Measurements from ENCODE around the gene SCRN1. TPM values are rescaled to one million over a fixed set of nuclear protein-coding genes. Genes with fewer than 3 reads are reported as not detected.
A peak's percentile ranks its signal among the peaks of the same experiment; 100 is the strongest.

SCRN1 gene
- total RNA-seq, 4 donors from 2014 or later: 63.6 to 105 (median 83.8) TPM

DNA sequence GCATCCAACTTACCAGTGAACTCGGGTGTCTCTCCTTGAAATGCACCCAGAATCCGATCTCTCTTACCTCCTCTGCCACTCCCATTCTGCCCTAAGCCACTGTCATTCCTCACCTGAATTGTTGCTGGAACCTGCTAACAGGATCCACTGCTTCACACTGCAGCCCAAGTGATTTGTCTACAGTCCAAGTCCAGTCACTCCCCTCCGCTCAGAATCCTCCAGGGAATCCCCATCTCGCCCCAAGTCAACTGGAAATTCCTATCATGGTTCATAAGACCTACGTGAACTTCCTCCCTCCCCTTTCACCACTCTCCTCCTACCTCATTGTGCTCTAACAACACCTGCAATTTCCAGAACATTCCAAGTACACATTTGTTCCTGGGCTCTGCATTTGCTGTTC, 91.3 kb downstream of the SCRN1 start:
- TF ChIP-seq POLR2AphosphoS5 (IDR thresholded peaks at IDR 0.05): no peak
- TF ChIP-seq POLR2A (IDR thresholded peaks at IDR 0.05; ENCODE audit: low read depth): no peak
- no peak for TF ChIP-seq EP300 (IDR thresholded peaks at IDR 0.05)
- TF ChIP-seq, protein P1, sequence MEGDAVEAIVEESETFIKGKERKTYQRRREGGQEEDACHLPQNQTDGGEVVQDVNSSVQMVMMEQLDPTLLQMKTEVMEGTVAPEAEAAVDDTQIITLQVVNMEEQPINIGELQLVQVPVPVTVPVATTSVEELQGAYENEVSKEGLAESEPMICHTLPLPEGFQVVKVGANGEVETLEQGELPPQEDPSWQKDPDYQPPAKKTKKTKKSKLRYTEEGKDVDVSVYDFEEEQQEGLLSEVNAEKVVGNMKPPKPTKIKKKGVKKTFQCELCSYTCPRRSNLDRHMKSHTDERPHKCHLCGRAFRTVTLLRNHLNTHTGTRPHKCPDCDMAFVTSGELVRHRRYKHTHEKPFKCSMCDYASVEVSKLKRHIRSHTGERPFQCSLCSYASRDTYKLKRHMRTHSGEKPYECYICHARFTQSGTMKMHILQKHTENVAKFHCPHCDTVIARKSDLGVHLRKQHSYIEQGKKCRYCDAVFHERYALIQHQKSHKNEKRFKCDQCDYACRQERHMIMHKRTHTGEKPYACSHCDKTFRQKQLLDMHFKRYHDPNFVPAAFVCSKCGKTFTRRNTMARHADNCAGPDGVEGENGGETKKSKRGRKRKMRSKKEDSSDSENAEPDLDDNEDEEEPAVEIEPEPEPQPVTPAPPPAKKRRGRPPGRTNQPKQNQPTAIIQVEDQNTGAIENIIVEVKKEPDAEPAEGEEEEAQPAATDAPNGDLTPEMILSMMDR (IDR thresholded peaks at IDR 0.05): no peak
- H3K27me3 ChIP-seq: no peaks in the 10 kb centered on the region
- no peaks in the 10 kb centered on the region for H3K36me3 ChIP-seq
- DNase-seq (ENCODE audit: extremely low spot score): peak; percentile 47
- intact Hi-C loops (cut with DNase I): no loop called here
- no peak overlapping the region for H3K27ac ChIP-seq (replicated peaks in 1 of 4)
- no peak overlapping the region for H3K4me3 ChIP-seq
- H3K4me1 ChIP-seq: peaks cover 0 to 9% (median 7%) of the 10 kb centered on the region in 4 donors
- WGBS: 63% methylated on average over 5 of the region's 5 CpGs
- H3K9me3 ChIP-seq: no peaks in the 10 kb centered on the region

DNA sequence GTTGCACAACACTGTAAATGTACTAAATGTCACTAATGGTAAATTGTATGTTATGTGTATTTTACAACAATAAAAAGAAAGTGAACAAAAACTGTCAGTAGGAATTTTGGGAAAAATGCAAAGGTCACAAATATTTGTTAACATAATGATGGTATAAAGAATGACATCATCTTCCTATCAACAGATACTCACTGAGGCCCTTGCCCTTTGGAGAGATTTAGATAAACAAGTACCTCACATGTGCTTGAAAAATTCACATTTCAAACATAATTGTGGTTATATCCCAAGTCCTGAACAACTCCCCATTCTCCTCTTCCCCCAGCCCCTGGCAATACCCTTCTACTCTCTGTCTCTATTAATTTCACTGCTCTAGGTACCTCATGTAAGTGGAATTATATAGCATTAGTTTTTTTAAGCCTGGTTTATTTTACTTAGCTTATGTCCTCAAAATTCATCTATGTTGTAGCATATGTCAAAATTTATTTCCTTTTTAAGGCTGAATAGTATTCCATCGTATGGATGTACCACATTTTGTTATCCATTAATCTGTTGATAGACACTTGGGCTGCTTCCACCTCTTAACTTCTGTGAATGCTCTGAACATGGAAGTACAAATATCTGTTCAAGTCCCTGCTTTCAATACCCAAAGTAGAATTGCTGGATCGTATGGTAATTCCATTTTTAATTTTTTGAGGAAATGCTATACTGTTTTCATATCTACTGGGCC, 92.8 kb downstream of the SCRN1 start:
- DNase-seq (ENCODE audit: extremely low spot score): no peak
- intact Hi-C loops (cut with DNase I): no loop called here

DNA sequence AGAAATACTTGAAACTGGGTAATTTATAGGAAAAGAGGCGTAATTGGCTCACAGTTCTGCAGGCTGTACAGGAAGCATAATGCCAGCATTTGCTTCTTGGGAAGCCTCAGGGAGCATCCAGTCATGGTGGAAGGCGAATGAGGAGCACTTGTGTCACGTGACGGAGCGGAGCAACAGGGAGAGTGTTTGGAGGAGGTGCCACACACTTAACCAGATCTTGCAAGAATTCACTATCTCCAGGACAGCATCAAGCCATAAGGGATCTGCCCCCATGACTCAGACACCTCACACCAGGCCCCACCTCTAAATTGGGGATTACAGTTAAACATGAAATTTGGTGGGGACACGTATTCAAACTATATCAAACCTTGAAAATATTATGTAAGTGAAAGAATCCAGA, 94.0 kb downstream of the SCRN1 start:
- intact Hi-C loops (cut with DNase I): no loop called here
- Histone ChIP-seq H3K27ac (replicated peaks in 1 of 4) (no peak overlapping the region), H3K4me3 (no peak overlapping the region), H3K9me3 (no peaks in the 10 kb centered on the region), H3K36me3 (no peaks in the 10 kb centered on the region), H3K4me1 (peaks cover 0 to 9% (median 7%) of the 10 kb centered on the region in 4 donors), H3K27me3 (no peaks in the 10 kb centered on the region)
- WGBS: 81% methylated on average over 6 of the region's 6 CpGs
- TF ChIP-seq POLR2AphosphoS5 (IDR thresholded peaks at IDR 0.05): no peak
- no peak for TF ChIP-seq EP300 (IDR thresholded peaks at IDR 0.05)
- TF ChIP-seq, protein P1 (IDR thresholded peaks at IDR 0.05): no peak
- TF ChIP-seq POLR2A (IDR thresholded peaks at IDR 0.05; ENCODE audit: low read depth): no peak
- peak; percentile 37 for DNase-seq (ENCODE audit: extremely low spot score)

More for the DNA sequence above, 92.8 kb downstream of the SCRN1 start:
- Histone ChIP-seq H3K4me3 (no peak overlapping the region), H3K9me3 (no peaks in the 10 kb centered on the region), H3K36me3 (no peaks in the 10 kb centered on the region), H3K27me3 (no peaks in the 10 kb centered on the region), H3K27ac (replicated peaks in 1 of 4) (no peak overlapping the region), H3K4me1 (peaks cover 0 to 9% (median 7%) of the 10 kb centered on the region in 4 donors)
- TF ChIP-seq POLR2AphosphoS5 (IDR thresholded peaks at IDR 0.05) (no peak), POLR2A (IDR thresholded peaks at IDR 0.05; ENCODE audit: low read depth) (no peak), EP300 (IDR thresholded peaks at IDR 0.05) (no peak)
- TF ChIP-seq, protein P1 (IDR thresholded peaks at IDR 0.05): no peak
- 98% methylated on average over 2 of the region's 2 CpGs for WGBS

DNA sequence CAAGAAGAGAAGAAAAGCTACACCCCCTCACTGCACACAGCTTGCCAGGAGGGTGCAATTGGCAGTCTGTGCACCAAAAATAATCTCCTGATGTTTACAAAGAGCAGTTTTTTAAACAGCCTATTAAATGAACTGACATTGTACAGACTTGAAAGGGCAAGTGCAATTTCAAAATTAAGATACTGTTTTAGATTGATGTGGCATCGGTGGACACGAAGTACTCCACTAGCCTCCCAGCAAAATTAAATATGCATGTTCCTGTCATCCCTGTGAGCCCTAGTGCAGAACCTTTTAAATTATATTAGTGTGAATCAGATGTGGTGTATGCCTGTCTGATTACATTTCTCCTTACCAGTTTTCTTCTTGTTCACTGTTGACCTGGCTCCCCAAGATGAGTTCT, 95.3 kb downstream of the SCRN1 start:
- WGBS: 40% methylated on average over 2 of the region's 2 CpGs
- intact Hi-C loops (cut with DNase I): no loop called here
- H3K36me3 ChIP-seq: no peaks in the 10 kb centered on the region
- no peak for DNase-seq (ENCODE audit: extremely low spot score)
- peaks cover 0 to 9% (median 7%) of the 10 kb centered on the region in 4 donors for H3K4me1 ChIP-seq
- H3K27ac ChIP-seq (replicated peaks in 1 of 4): no peak overlapping the region
- TF ChIP-seq, protein P1 (IDR thresholded peaks at IDR 0.05): no peak
- TF ChIP-seq POLR2AphosphoS5 (IDR thresholded peaks at IDR 0.05) (no peak), EP300 (IDR thresholded peaks at IDR 0.05) (no peak), POLR2A (IDR thresholded peaks at IDR 0.05; ENCODE audit: low read depth) (no peak)
- no peak overlapping the region for H3K4me3 ChIP-seq
- H3K9me3 ChIP-seq: no peaks in the 10 kb centered on the region
- H3K27me3 ChIP-seq: no peaks in the 10 kb centered on the region
